ENCODE measurements around the gene CHST11. TPM values are rescaled to one million over a fixed set of nuclear protein-coding genes. Genes with fewer than 3 reads are reported as not detected.
A peak's percentile ranks its signal among the peaks of the same experiment; 100 is the strongest.

CHST11 gene
- total RNA-seq, 1 donor = 8.2 TPM

DNA sequence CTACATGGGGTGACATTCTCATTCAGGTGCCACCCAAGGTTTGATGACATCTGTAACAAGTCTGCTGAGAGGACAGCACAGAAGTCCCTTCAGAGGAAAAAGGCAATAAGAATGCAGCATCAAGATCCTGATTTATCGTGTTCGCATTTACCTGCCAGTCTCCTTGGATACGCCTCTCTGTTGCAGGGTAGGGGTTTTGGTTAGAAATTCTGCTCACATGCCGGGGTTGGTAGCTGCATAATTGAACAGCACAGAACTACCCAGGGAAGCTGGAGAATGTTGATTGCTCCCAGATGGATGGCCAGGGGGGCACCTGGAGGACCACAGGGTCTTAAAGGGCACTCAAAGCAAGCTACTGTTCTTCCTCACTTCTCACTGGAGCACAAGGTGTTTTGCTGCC lies 31.1 kb upstream of the CHST11 start:
- DNase-seq (ENCODE audit: low read depth) = no peak
- H3K4me3 ChIP-seq (ENCODE audit: low read depth, low read length) = no peak overlapping the region

GRCh38 chr12:104426926-104427546 lies 29.7 kb upstream of the CHST11 start:
- TF ChIP-seq CTCF (IDR thresholded peaks at IDR 0.05; ENCODE audit: insufficient read depth, low read depth, low read length) = no peak
- peak; percentile 82 for DNase-seq (ENCODE audit: low read depth)
- H3K4me3 ChIP-seq (ENCODE audit: low read depth, low read length) = no peak overlapping the region

More for the DNA sequence above, 31.1 kb upstream of the CHST11 start:
- TF ChIP-seq CTCF (IDR thresholded peaks at IDR 0.05; ENCODE audit: insufficient read depth, low read depth, low read length) = no peak

DNA sequence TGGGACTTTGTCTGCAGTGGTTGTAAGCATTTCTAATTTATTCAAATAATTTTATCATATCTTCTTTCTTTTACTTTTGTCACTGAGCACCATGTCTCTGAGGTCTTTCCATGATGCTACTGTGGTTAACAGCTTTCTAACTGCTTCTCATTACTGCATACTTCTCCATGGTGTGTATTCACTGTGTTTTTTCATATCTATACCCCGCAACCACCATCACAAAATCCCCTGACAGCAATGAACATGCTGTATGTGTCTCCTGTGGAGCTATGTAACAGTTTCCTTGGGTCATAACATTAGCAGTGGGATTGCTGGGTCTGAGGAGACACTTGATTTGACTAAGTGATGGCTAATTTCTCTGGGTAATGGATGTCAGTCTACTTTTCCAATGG lies 29.2 kb upstream of the CHST11 start:
- no peak for DNase-seq (ENCODE audit: low read depth)
- no peak for TF ChIP-seq CTCF (IDR thresholded peaks at IDR 0.05; ENCODE audit: insufficient read depth, low read depth, low read length)

GRCh38 chr12:104433061-104433460 lies 23.7 kb upstream of the CHST11 start:
- no peak for TF ChIP-seq CTCF (IDR thresholded peaks at IDR 0.05; ENCODE audit: insufficient read depth, low read depth, low read length)
- H3K4me3 ChIP-seq (ENCODE audit: low read depth, low read length) = no peak overlapping the region
- DNase-seq (ENCODE audit: low read depth) = no peak

More for the DNA sequence above, 29.2 kb upstream of the CHST11 start:
- H3K4me3 ChIP-seq (ENCODE audit: low read depth, low read length) = no peak overlapping the region

GRCh38 chr12:104434129-104434528 lies 22.6 kb upstream of the CHST11 start:
- no peak for DNase-seq (ENCODE audit: low read depth)
- no peak for TF ChIP-seq CTCF (IDR thresholded peaks at IDR 0.05; ENCODE audit: insufficient read depth, low read depth, low read length)
- no peak overlapping the region for H3K4me3 ChIP-seq (ENCODE audit: low read depth, low read length)

DNA sequence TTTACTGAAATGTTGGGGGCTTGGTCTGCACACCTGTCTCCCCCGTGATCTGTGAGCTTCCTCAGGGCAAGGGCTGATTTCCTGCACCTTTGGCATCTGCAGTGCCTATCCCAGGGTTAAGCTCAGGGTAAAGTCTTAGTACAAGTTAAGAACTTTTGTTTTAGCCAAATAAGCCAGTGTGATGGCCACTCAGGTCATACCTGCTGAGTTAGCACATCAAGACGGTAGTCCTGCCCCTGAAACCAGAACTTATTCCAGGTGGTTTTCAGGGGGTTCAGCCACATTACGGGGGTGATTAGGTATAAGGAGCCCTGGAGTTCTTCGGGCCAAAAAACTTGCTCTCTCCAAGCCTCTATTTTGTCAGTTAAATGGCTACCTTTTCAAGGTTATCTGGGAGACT lies 21.6 kb upstream of the CHST11 start:
- TF ChIP-seq CTCF (IDR thresholded peaks at IDR 0.05; ENCODE audit: insufficient read depth, low read depth, low read length) = no peak
- no peak for DNase-seq (ENCODE audit: low read depth)
- no peak overlapping the region for H3K4me3 ChIP-seq (ENCODE audit: low read depth, low read length)

GRCh38 chr12:104435765-104436164 lies 21.0 kb upstream of the CHST11 start:
- TF ChIP-seq CTCF (IDR thresholded peaks at IDR 0.05; ENCODE audit: insufficient read depth, low read depth, low read length) = no peak
- no peak overlapping the region for H3K4me3 ChIP-seq (ENCODE audit: low read depth, low read length)
- no peak for DNase-seq (ENCODE audit: low read depth)

Measured in fibroblast of villous mesenchyme (primary cell).